GM12875 (cell line): ENCODE results near the gene BCL11B.

Experiments
- H3K4me3 ChIP-seq: one replicate; pipeline ENCODE4 v1.5.1; 2011; ENCODE audit warnings: low read depth, low read length, control low read depth
- TF ChIP-seq, protein P1 (sequence below): IDR thresholded peaks from 2 replicates; pipeline ENCODE4 v1.5.1; 2011; ENCODE audit warnings: low read depth, mild to moderate bottlenecking, control low read depth, inconsistent platforms, low read length, moderate library complexity, borderline replicate concordance; ENCODE audit not compliant: insufficient read depth

Gene BCL11B

DNA sequence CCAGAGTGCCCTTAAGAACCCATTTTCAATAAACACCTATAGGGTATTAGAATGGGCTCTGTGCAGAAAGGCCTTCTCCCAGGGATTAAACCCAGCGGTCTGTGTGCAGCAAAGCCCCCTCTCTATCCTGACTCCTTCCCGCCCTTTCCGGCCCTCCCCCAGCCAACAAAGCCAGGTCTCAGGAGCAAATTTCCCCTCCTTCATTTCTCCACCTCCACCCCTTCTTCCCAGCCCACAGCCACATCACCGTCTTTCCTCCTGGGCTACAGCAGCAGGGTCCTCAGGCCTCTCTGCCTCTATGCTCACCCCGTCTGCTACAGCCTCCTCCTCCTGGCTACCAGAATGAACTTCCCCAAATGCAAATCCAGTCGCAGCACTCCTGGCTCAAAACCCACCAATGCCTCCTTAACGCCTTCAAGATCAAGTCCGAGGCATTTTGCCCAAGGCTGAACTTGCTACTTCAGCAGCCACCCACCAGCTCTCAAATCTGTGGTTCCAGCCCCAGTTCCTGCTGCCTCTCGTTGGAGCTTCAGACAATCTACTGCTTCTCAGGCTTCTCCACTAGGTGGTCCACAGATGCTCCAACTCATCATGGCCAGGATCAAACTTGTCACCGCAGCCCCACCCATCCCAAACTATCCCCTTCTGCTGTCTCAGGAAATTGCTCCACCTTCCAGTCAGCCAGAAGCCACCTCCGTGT lies 134.8 kb downstream of the BCL11B start:
- H3K4me3 ChIP-seq, result no peak overlapping the region
- TF ChIP-seq, protein P1, sequence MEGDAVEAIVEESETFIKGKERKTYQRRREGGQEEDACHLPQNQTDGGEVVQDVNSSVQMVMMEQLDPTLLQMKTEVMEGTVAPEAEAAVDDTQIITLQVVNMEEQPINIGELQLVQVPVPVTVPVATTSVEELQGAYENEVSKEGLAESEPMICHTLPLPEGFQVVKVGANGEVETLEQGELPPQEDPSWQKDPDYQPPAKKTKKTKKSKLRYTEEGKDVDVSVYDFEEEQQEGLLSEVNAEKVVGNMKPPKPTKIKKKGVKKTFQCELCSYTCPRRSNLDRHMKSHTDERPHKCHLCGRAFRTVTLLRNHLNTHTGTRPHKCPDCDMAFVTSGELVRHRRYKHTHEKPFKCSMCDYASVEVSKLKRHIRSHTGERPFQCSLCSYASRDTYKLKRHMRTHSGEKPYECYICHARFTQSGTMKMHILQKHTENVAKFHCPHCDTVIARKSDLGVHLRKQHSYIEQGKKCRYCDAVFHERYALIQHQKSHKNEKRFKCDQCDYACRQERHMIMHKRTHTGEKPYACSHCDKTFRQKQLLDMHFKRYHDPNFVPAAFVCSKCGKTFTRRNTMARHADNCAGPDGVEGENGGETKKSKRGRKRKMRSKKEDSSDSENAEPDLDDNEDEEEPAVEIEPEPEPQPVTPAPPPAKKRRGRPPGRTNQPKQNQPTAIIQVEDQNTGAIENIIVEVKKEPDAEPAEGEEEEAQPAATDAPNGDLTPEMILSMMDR, result no peak

DNA sequence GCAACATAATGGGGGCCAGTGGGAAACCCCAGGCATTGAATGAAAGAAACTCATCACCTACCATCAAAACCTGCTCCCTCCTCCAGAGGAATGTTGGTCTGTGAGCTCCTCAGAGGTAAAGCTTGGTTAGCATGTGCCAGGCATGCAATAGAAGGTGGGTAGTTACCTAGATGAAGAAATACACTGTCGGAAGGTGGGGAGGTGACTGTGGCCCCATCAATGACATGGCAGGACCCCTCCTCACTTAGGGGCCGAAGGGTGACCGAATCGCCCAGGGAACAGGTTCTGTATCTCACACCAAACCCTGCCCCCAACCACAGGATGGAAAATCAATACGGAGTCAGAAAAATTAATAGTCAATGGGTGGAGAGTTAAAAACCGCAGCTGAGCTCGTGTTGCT lies 135.6 kb downstream of the BCL11B start:
- TF ChIP-seq, protein P1, result no peak
- no peak overlapping the region for H3K4me3 ChIP-seq

DNA sequence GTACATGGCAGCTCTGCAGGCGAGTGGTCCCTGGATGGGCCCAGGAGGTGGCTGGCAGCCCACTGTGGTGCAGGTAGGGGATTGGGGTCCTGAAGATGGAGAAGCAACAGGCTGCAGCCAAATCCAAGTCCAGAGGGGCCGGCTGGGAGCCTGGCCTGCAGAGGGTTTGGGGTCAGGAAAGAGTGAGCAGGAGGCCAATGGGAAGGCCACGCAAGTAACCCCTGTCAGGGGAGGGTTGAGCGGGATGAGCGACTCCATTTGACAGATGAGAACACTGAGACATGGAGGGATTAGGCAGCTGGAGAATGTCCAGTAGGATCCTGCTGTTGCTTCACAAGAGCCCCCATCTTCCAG lies 136.0 kb downstream of the BCL11B start:
- TF ChIP-seq, protein P1, result no peak
- H3K4me3 ChIP-seq, result no peak overlapping the region

DNA sequence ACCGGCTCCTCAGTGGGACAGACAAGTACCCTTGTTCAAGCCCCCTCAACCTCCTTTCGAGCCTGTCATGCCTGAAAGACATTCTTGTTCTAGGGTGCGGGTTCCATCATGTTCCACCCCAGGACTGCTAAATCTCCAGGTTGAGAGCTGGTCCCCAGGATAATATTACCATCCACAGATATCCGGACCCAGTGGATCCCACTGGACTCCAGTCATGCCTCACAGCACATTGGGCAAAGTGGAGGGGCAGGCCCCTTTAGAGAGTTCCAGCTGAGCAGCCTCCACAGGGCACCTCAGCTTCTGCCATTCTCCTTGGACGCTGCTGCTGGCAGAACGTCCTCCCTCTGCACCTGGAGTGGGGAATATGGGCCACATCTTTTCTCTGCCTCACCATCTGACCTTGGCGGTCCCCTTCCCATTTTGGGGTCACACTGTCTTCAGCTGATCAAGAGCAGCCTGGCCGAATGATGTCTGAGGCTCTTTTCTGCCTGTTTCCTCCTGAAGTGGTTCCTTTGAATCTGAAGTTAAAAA lies 137.4 kb downstream of the BCL11B start:
- no peak overlapping the region for H3K4me3 ChIP-seq
- TF ChIP-seq, protein P1, result no peak

DNA sequence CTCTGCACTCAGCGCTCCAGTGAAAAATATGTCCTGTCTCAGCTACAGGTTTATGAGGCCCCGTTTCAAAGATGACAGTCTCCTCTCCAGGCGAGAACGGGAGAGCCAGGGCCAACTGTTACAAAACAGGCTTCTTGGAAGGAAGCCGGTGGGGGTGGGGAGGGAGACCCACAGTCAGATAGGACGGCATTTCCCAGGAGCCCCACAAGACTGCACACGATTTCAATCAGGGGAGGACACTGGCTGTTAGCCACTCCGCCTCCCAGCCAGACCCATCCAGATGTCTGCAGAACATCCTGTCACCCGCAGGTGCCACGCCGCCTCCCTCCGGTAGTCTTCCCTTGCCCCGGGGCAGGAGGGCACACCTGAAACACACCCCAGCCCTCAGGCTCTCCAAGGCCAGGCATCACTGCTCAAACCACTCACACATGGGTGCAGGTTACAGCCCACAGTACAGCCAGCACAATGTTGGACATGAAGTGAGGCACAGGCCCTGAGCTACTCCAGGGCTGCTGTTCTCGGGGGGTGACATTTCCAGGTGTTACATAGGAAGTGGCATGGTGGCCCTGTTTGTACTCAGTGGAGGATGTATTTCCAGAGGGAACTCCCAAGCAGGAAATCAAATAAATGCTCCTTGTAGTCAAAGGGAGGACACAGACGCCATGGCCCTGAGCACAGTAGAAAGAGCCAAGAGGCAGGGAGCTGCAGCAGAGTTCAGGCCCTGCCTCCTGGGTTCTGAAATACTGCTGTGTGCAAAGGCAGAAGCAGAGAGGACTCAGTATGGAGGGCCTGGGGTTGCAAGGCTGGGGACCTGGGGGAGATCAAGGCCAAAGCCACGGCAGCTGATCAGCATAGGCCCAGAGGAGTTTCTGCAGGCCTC lies 138.1 kb downstream of the BCL11B start:
- TF ChIP-seq, protein P1, result no peak
- H3K4me3 ChIP-seq, result no peak overlapping the region

DNA sequence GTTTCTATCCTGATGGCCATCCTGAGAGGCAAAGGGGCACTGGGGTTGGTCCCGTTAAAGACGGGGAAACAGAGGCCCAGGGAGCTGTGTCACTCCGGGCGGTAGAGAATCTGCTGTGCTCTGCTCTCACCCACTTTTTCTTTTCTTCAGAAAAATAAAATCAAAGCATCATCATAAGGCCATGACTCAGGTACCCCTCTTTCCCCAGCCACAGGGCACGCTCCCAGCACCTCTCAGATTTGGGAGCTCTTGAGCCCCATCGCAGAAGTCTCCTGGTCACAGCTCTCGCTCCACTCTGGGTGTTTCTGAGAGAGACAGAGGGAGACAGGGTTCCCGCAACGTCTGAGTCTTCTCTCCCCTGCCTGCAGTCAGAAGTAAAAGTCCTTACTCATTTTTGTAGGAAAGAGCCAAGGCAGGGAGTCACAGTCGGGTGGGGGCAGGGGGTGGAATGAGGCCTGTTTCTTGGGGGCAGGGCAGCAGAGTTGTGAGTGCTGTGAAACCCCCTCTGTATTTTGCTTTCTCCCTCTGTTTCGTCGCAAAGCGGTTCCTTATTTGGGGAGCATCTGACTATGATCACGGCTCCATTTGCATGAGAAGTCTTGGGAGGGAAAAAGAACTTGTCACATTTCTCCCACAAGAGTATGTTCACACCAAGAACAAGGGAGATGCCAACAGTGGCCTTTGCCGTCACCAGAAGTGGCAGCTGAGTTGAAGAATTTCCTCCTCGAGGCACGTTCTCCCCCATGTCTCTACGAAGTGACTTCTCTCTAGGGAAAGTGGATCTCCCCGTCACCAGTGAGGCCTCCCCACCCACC lies 139.0 kb downstream of the BCL11B start:
- TF ChIP-seq, protein P1, result no peak
- H3K4me3 ChIP-seq, result no peak overlapping the region
